Anterior cingulate cortex (tissue), 58 donors: ENCODE results near the gene ADCK2.
A peak's percentile ranks its signal among the peaks of the same experiment; 100 is the strongest.
"Not testable (repeated sequence)": the region's sequence is repeated elsewhere in the genome, so short reads cannot be mapped to it uniquely, and the experiment has no call there.

ENCODE experiments used
- DNase-seq, 58 donors: peaks; one replicate each; lab custom pipeline; 2025; lab: John Stamatoyannopoulos, UW

The ADCK2 gene

GRCh38 chr7:140672382-140673062 lies at the start of gene ADCK2:
Gene ADCK2 (plus strand): TSS chr7:140672945. CDS start chr7:140673331, 386 bp downstream.
- DNase-seq = peak in 47 of 58 donors; percentile 18 to 75 (median 49)

GRCh38 chr7:140623980-140624379 lies 48.8 kb upstream of the ADCK2 start:
- no peak for DNase-seq

- DNase-seq = no peak
Observed at GRCh38 chr7:140624392-140625191, 48.2 kb upstream of the ADCK2 start.

GRCh38 chr7:140625192-140625558 lies 47.6 kb upstream of the ADCK2 start:
- DNase-seq = not testable (repeated sequence)

GRCh38 chr7:140625908-140626868 lies 46.6 kb upstream of the ADCK2 start:
- peak in 48 of 58 donors; percentile 2 to 86 (median 43) for DNase-seq

- no peak for DNase-seq
Observed at GRCh38 chr7:140631021-140631420, 41.7 kb upstream of the ADCK2 start.

- no peak for DNase-seq
Observed at GRCh38 chr7:140631602-140632001, 41.1 kb upstream of the ADCK2 start.

GRCh38 chr7:140635345-140635744 lies 37.4 kb upstream of the ADCK2 start:
- no peak for DNase-seq

- peak in 4 of 58 donors; percentile 3 to 32 (median 10) for DNase-seq
Observed at GRCh38 chr7:140635816-140636215, 36.9 kb upstream of the ADCK2 start.

- no peak for DNase-seq
Observed at GRCh38 chr7:140637400-140637799, 35.3 kb upstream of the ADCK2 start.

GRCh38 chr7:140638173-140638791 lies 34.5 kb upstream of the ADCK2 start:
- peak in 2 of 58 donors; percentile 4 to 17 for DNase-seq

GRCh38 chr7:140639366-140640053 lies 33.2 kb upstream of the ADCK2 start:
- peak in 1 of 58 donors; percentile 8 for DNase-seq

GRCh38 chr7:140640060-140640637 lies 32.6 kb upstream of the ADCK2 start:
- peak in 12 of 58 donors; percentile 14 to 63 (median 30) for DNase-seq

- DNase-seq = peak in 53 of 58 donors; percentile 12 to 84 (median 69)
Observed at GRCh38 chr7:140640727-140641523, 31.8 kb upstream of the ADCK2 start, which contains the start of gene DENND2A. Gene DENND2A (minus strand): TSS chr7:140640813. CDS start chr7:140602397, 38,416 bp downstream.

- DNase-seq = no peak
Observed at GRCh38 chr7:140641524-140642195, 31.1 kb upstream of the ADCK2 start.

GRCh38 chr7:140643416-140643815 lies 29.3 kb upstream of the ADCK2 start:
- DNase-seq = no peak

- not testable (repeated sequence) for DNase-seq
Observed at GRCh38 chr7:140644761-140645160, 28.0 kb upstream of the ADCK2 start.
